Loucy (cell line): ENCODE results near the gene NCR2.

Source experiments
- CTCF ChIP-seq: fragments of 200-600 bp; sonication (generic); conservative IDR thresholded peaks from 2 replicates; pipeline ENCODE4 v1.5.1; 2014; ENCODE audit warnings: mild to moderate bottlenecking, antibody characterized with exemption, low read length
- EZH2phosphoT487 ChIP-seq: fragments of 200-600 bp; IDR thresholded peaks from 2 replicates; pipeline ENCODE4 v1.6.1; 2018; ENCODE audit warnings: antibody characterized with exemption, mild to moderate bottlenecking, moderate library complexity, borderline replicate concordance

DNA sequence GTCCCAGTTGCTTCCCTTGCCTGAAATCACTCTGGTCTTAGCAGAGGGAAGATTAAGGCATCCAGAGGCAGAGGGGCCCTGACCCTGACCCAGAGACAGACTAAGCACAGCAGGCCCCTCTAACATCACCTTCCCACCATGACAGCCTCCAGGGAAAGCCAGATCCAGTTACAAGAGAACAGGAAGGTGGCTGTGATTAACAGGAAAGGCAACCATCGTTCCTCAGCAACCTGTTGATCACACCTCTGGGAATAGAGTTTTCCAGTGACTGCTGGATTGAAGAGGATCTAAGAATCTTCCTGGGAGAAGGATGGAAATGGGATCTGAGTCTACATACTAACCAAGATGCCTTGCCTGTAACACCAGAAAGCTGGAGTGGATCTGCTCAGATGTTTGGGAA, 43.7 kb upstream of the NCR2 start:
- TF ChIP-seq CTCF: no peak
- TF ChIP-seq EZH2phosphoT487: no peak
